BLaER1 treated with 17β-estradiol and CSF1 and Interleukin-3, amounts not matched to agents 10 nM and 100 nM (cell line): Measurements from ENCODE around the gene S100Z.
"Not testable (repeated sequence)": the region's sequence is repeated elsewhere in the genome, so short reads cannot be mapped to it uniquely, and the experiment has no call there.

ENCODE experiments used
- H3K27ac ChIP-seq, 11 experiments: shearing (Covaris generic); formaldehyde crosslinking; 2 replicates each; pipeline ENCODE4 v1.8.1; 2022
- H3K27me3 ChIP-seq, 11 experiments: shearing (Covaris generic); formaldehyde crosslinking; 2 replicates each; pipeline ENCODE4 v1.8.1; 2022
- H3K36me3 ChIP-seq, 11 experiments: shearing (Covaris generic); formaldehyde crosslinking; 2 replicates each; pipeline ENCODE4 v1.8.1; 2022
- H3K4me1 ChIP-seq, 10 experiments: shearing (Covaris generic); formaldehyde crosslinking; 2 replicates each; pipeline ENCODE4 v1.8.1; 2022
- H3K4me2 ChIP-seq, 11 experiments: shearing (Covaris generic); formaldehyde crosslinking; 2 replicates each; pipeline ENCODE4 v1.8.1; 2022
- H3K4me3 ChIP-seq, 10 experiments: shearing (Covaris generic); formaldehyde crosslinking; 2 replicates each; pipeline ENCODE4 v1.8.1; 2022
- H3K9ac ChIP-seq, 11 experiments: shearing (Covaris generic); formaldehyde crosslinking; 2 replicates each; pipeline ENCODE4 v1.8.1; 2022
- H3K9me3 ChIP-seq, 11 experiments: shearing (Covaris generic); formaldehyde crosslinking; replicated peaks in 1 of 11; 2 replicates each; pipeline ENCODE4 v1.8.1; 2022
- H4K20me1 ChIP-seq, 11 experiments: shearing (Covaris generic); formaldehyde crosslinking; 2 replicates each; pipeline ENCODE4 v1.8.1; 2022
- Cebpa-rat ChIP-seq, 11 experiments: shearing (Covaris generic); IDR thresholded peaks; 2 replicates each; pipeline ENCODE4 v1.8.1; 2022

Gene S100Z

DNA sequence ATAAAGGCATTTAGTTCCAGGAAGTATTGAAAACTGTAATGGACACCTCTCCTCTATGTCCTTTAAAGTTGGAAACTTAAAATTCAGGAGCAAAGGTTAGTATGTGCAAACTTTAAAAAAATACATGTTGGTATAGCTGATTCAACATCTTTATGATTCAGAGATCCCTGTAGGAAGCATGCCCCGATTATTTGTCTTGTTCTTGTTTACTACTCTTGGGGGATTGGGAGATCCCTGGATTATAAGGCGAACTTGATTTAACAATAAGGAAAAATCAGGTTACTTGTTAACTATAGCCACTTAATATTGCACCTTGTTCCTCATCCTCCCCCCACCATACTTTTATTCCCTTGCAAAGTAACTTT lies 29.3 kb upstream of the S100Z start:
- no peak for TF ChIP-seq Cebpa-rat (IDR thresholded peaks at IDR 0.05)

GRCh38 chr5:76821136-76821535 lies 28.7 kb upstream of the S100Z start:
- no peak overlapping the region for H3K4me2 ChIP-seq
- no peak overlapping the region for H3K4me3 ChIP-seq
- H3K36me3 ChIP-seq, result no peaks in the 10 kb centered on the region
- TF ChIP-seq Cebpa-rat (IDR thresholded peaks at IDR 0.05), result no peak
- peaks cover 0 to 7% (median 0%) of the 10 kb centered on the region in 11 experiments; a peak in 2 of 22 replicates for H4K20me1 ChIP-seq
- H3K4me1 ChIP-seq, result peaks cover 0 to 10% (median 8%) of the 10 kb centered on the region in 10 experiments; a peak in 8 of 20 replicates
- H3K27me3 ChIP-seq, result peaks cover 43 to 61% (median 52%) of the 10 kb centered on the region in 11 experiments
- H3K27ac ChIP-seq, result no peak overlapping the region
- peaks cover 0 to 18% (median 14%) of the 10 kb centered on the region in 11 experiments; a peak in 16 of 22 replicates for H3K9me3 ChIP-seq
- no peak overlapping the region for H3K9ac ChIP-seq

More for the DNA sequence above, 29.3 kb upstream of the S100Z start:
- Histone ChIP-seq H3K4me3 (no peak overlapping the region), H3K36me3 (no peaks in the 10 kb centered on the region), H3K27ac (no peak overlapping the region), H3K4me2 (no peak overlapping the region), H3K4me1 (peaks cover 0 to 10% (median 8%) of the 10 kb centered on the region in 10 experiments; a peak in 8 of 20 replicates), H4K20me1 (peaks cover 0 to 7% (median 0%) of the 10 kb centered on the region in 11 experiments; a peak in 2 of 22 replicates), H3K9ac (no peak overlapping the region), H3K27me3 (peaks cover 43 to 61% (median 52%) of the 10 kb centered on the region in 11 experiments), H3K9me3 (peaks cover 0 to 18% (median 14%) of the 10 kb centered on the region in 11 experiments; a peak in 16 of 22 replicates)

DNA sequence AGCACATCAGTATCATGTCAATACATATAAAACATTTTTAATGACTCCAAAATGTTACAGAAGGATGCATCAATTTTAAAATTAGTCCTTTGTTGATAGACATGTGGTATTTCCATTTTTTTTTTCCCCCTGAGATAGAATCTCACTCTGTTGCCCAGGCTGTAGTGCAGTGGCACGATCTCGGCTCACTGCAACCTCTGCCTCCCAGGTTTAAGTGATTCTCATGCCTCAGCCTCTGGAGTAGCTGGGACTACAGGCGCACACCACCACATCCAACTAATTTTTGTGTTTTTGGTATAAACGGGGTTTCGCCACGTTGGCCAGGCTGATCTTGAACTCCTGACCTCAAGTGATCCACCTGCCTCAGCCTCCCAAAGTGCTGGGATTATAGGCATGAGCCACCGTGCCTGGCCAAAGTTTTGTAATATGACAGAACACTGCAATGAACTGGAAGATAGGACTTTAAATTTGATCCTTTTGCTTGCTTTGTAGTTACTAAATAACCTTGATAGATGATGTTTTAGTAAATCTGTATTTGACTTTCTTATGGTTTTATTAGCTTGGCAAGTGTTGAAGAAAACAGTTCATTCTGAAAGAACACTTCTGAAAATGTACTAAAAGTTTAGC lies 27.6 kb upstream of the S100Z start:
- not testable (repeated sequence) for H3K4me2 ChIP-seq

DNA sequence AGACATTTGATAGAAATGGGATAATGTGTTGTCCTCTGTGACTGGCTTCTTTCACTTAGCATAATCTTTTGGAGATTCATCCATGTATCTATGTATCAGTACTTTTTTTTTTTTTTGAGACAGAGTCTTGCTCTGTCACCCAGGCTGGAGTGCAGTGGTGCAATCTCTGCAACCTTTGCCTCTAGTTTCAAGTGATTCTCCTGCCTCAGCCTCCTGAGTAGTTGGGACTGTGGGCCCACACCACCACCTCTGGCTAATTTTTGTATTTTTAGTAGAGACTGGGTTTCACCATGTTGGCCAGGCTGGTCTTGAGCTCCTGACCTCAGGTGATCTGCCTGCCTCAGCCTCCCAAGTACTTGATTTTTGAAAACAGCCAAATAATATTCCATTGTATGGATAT lies 23.4 kb upstream of the S100Z start:
- not testable (repeated sequence) for H3K4me2 ChIP-seq, H3K27ac ChIP-seq, H3K4me3 ChIP-seq, H3K4me1 ChIP-seq, H3K36me3 ChIP-seq, H4K20me1 ChIP-seq, H3K9me3 ChIP-seq, H3K9ac ChIP-seq
- peaks cover 0 to 10% (median 4%) of the 10 kb centered on the region in 11 experiments; a peak in 19 of 22 replicates for H3K27me3 ChIP-seq

More for the DNA sequence above, 27.6 kb upstream of the S100Z start:
- H3K36me3 ChIP-seq, H3K9ac ChIP-seq, H3K4me3 ChIP-seq, H3K27ac ChIP-seq, H4K20me1 ChIP-seq: not testable (repeated sequence)
- H3K4me1 ChIP-seq, result peaks cover 0 to 10% (median 8%) of the 10 kb centered on the region in 10 experiments; a peak in 8 of 20 replicates
- peaks cover 0 to 18% (median 14%) of the 10 kb centered on the region in 11 experiments; a peak in 16 of 22 replicates for H3K9me3 ChIP-seq
- H3K27me3 ChIP-seq, result peaks cover 42 to 52% (median 46%) of the 10 kb centered on the region in 11 experiments

GRCh38 chr5:76831110-76831452 lies 18.7 kb upstream of the S100Z start:
- no peaks in the 10 kb centered on the region for H4K20me1 ChIP-seq
- H3K27me3 ChIP-seq, result no peaks in the 10 kb centered on the region
- H3K4me3 ChIP-seq, result no peak overlapping the region
- H3K27ac ChIP-seq, result no peak overlapping the region
- no peaks in the 10 kb centered on the region for H3K36me3 ChIP-seq
- H3K9me3 ChIP-seq, result no peaks in the 10 kb centered on the region
- no peak overlapping the region for H3K9ac ChIP-seq
- no peak for TF ChIP-seq Cebpa-rat (IDR thresholded peaks at IDR 0.05)
- no peaks in the 10 kb centered on the region for H3K4me1 ChIP-seq
- H3K4me2 ChIP-seq, result no peak overlapping the region

GRCh38 chr5:76836181-76836580 lies 13.6 kb upstream of the S100Z start:
- Histone ChIP-seq H3K9me3 (no peaks in the 10 kb centered on the region), H3K27me3 (no peaks in the 10 kb centered on the region), H3K4me2 (no peak overlapping the region), H4K20me1 (no peaks in the 10 kb centered on the region), H3K27ac (no peak overlapping the region), H3K4me1 (no peaks in the 10 kb centered on the region), H3K36me3 (no peaks in the 10 kb centered on the region), H3K4me3 (no peak overlapping the region), H3K9ac (no peak overlapping the region)
- no peak for TF ChIP-seq Cebpa-rat (IDR thresholded peaks at IDR 0.05)

DNA sequence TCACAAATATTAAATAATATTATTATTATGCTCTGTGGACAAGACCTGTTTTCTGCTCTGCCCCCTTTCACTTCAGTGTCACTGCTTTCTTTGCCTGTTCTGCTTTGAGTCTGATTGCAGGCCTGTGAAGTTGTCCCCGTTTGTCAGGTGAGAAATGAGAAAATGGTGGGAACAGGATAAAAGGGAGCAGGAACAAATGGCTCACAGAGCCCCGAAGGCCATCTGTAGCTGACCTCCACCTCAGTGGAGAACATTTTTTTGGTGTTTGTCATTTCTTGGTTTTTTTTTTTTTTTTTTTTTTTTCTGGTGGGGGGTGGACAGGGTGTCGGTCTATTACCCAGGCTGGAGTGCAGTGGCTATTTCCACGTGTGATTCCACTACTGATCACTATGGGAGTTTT lies 13.2 kb upstream of the S100Z start:
- Histone ChIP-seq H3K4me2 (no peak overlapping the region), H3K27ac (no peak overlapping the region)

DNA sequence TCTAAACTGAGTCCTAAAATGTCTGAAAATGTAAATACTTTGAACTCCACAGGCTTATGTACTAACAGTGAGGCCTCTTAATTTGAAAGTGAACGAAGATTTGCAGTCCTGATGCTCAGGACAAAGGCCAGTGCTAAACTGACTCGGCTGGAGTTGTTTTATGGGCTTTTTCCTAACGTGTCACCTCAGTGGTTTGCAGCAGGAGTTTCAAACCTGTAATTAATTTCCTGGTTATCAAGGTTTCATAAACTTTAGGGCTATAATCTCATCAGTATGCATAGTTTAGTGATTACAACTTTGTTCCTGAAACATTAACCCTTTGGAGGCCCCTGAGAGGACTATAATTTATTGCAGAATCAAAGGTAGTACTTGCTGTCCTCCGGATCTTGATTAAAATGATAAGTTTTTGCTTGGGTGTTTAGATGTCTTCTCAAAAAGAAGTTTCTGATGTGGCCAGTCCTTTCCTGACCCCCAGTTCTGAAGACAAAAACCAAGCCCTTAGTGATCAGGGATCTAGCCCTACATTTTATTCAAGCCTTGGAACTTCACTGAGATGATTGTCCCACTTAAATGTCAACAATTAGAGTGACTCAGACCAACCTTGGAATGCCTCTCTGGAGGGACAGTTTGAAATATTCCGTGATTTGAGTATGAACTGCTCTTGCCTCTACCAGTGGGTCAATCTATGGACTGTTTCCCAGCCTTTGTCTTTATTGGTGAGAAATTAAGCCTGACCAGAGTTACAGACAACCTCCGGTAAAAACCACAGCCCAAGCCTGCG lies 11.1 kb upstream of the S100Z start:
- Histone ChIP-seq H4K20me1 (no peaks in the 10 kb centered on the region), H3K9me3 (no peaks in the 10 kb centered on the region), H3K9ac (no peak overlapping the region), H3K36me3 (no peaks in the 10 kb centered on the region), H3K4me3 (no peak overlapping the region), H3K4me2 (no peak overlapping the region), H3K4me1 (no peaks in the 10 kb centered on the region), H3K27ac (no peak overlapping the region), H3K27me3 (no peaks in the 10 kb centered on the region)
- TF ChIP-seq Cebpa-rat (IDR thresholded peaks at IDR 0.05), result no peak

More for the DNA sequence above, 13.2 kb upstream of the S100Z start:
- H3K4me3 ChIP-seq, result no peak overlapping the region
- H3K36me3 ChIP-seq, result no peaks in the 10 kb centered on the region
- no peaks in the 10 kb centered on the region for H4K20me1 ChIP-seq
- no peaks in the 10 kb centered on the region for H3K9me3 ChIP-seq
- H3K27me3 ChIP-seq, result no peaks in the 10 kb centered on the region
- no peaks in the 10 kb centered on the region for H3K4me1 ChIP-seq
- TF ChIP-seq Cebpa-rat (IDR thresholded peaks at IDR 0.05), result no peak
- no peak overlapping the region for H3K9ac ChIP-seq

DNA sequence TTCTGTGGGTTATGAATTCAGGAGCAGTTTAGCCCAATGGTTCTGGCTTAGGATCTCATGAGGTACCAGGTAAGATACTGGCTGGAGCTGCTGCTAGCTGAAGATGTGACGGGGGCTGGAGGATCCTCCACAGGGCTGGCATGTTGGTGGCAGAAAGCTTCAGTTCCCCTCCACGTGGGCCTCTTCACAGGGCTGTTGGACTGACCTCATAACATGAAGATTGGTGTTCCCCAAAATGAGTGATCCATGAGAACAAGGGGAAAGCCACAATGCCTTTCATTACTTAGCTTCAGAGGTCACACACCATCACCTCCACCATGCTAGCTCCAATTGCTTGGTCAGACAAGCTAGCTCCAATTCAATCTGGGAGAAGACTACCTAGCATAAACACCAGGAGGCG lies 8.5 kb upstream of the S100Z start:
- no peak for TF ChIP-seq Cebpa-rat (IDR thresholded peaks at IDR 0.05)
- H3K9ac ChIP-seq, result no peak overlapping the region
- no peaks in the 10 kb centered on the region for H3K9me3 ChIP-seq
- no peaks in the 10 kb centered on the region for H4K20me1 ChIP-seq
- no peak overlapping the region for H3K4me2 ChIP-seq
- H3K27ac ChIP-seq, result no peak overlapping the region
- H3K4me1 ChIP-seq, result 0 out of 20 replicates have a peak, but pooled peaks cover 0 to 4% (median 0%) of the 10 kb centered on the region in 10 experiments
- no peaks in the 10 kb centered on the region for H3K36me3 ChIP-seq
- H3K4me3 ChIP-seq, result no peak overlapping the region
- no peaks in the 10 kb centered on the region for H3K27me3 ChIP-seq
